Coronary artery (tissue), 2 donors: ENCODE data around the gene COL27A1.

Experiments used
- DNase-seq: peaks from one replicate; pipeline ENCODE4 v3.0.0-alpha.2; 2017; ENCODE audit warnings: low spot score
- H3K27ac ChIP-seq, 2 donors: fragments of 200-600 bp; sonication (generic); one replicate each; pipeline ENCODE4 v1.5.1; 2016 to 2019
- H3K4me3 ChIP-seq: fragments of 200-600 bp; sonication (generic); 2 replicates; pipeline ENCODE4 v1.5.1; 2016; ENCODE audit warnings: mild to moderate bottlenecking, moderate library complexity
- TF ChIP-seq, protein P1 (sequence below): fragments of 200-600 bp; sonication (generic); IDR thresholded peaks from one replicate; pipeline ENCODE4 v1.5.1; 2019; ENCODE audit warnings: antibody characterized with exemption

COL27A1 gene

DNA sequence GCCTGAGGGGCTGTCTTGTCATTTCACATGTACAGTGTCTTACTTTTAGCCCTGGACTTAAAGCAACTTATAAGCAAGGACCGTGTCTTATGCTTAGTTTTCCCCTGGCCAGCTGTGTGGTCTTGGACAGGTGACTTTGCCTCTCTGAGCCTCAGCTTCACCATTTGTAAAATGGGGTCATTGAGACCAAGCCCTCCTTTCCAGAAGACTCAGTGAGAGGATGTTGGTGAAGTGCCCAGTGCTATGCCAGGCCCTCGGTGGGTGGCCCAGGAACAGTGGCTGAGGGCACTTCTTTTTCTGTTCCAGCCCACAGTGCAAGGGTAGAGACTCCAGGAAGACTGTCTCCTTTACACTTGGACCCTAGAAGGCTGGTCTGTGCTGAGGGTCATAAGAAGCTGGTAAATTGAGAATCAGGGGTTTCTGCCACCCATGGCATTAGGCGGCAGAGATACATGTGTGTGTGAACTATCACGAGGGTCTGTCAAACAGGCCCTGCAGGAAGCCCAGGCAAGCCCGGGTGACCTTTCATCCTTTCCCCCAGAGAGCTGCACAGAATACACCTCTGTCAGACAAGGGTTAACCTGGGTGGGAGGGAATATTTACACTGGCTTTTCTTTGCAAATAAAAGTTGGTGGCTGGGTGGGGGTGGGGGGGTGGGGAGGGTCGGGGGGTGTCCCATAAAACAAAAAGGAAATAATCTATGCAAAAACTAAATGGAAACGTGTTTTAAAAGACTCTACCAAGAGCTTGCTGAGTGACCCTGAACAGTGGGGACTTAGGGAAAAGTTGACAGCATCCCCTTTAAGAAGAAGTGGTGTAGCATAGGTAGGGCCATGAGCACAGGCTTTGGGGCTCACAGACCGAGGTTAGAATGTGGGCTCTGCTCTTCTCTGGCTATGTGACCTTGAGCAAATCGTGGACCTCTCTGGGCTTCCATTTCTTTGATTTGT is 35.8 kb upstream of the COL27A1 start:
- TF ChIP-seq, protein P1, sequence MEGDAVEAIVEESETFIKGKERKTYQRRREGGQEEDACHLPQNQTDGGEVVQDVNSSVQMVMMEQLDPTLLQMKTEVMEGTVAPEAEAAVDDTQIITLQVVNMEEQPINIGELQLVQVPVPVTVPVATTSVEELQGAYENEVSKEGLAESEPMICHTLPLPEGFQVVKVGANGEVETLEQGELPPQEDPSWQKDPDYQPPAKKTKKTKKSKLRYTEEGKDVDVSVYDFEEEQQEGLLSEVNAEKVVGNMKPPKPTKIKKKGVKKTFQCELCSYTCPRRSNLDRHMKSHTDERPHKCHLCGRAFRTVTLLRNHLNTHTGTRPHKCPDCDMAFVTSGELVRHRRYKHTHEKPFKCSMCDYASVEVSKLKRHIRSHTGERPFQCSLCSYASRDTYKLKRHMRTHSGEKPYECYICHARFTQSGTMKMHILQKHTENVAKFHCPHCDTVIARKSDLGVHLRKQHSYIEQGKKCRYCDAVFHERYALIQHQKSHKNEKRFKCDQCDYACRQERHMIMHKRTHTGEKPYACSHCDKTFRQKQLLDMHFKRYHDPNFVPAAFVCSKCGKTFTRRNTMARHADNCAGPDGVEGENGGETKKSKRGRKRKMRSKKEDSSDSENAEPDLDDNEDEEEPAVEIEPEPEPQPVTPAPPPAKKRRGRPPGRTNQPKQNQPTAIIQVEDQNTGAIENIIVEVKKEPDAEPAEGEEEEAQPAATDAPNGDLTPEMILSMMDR = no peak
- Histone ChIP-seq H3K4me3 (no peak overlapping the region), H3K27ac (no peak overlapping the region)
- DNase-seq = no peak

DNA sequence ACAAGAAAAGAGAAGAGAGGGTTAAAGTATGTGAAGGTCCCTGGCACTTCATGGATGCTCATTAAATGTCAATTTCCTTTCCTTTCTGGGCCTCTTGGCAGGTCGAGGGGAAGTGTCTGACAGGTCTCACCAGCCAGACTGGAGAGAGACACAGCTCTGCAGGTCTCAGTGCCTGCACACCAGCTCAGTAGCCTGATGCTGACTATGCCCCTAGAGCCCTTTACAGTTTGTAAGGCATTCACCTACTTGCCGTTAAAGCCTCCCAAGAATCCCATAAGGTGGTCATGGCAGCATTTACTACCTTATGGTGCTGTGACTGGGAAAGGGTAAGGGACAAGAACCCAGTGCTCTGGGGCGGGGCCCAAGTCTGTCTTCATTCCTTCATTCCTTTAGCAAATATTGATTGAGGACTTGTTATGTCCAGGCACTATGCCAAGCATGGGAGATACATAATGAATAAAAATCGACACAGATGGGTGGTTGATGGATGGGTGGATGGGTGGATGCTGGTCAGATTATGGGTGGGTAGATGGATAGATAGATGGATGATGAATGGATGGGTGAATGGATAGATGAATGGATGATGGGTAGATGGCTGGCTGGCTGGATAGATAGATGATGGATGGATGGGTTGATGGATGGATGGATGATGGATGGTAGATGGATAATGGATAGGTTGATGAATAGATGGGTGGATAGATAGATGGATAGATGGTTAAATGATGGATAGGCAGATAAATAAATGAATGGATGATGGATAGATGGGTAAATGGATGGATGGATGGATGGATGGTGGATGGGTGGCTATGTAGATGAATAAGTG is 34.9 kb upstream of the COL27A1 start:
- TF ChIP-seq, protein P1 = no peak
- Histone ChIP-seq H3K4me3 (no peak overlapping the region), H3K27ac (no peak overlapping the region)
- DNase-seq = no peak

DNA sequence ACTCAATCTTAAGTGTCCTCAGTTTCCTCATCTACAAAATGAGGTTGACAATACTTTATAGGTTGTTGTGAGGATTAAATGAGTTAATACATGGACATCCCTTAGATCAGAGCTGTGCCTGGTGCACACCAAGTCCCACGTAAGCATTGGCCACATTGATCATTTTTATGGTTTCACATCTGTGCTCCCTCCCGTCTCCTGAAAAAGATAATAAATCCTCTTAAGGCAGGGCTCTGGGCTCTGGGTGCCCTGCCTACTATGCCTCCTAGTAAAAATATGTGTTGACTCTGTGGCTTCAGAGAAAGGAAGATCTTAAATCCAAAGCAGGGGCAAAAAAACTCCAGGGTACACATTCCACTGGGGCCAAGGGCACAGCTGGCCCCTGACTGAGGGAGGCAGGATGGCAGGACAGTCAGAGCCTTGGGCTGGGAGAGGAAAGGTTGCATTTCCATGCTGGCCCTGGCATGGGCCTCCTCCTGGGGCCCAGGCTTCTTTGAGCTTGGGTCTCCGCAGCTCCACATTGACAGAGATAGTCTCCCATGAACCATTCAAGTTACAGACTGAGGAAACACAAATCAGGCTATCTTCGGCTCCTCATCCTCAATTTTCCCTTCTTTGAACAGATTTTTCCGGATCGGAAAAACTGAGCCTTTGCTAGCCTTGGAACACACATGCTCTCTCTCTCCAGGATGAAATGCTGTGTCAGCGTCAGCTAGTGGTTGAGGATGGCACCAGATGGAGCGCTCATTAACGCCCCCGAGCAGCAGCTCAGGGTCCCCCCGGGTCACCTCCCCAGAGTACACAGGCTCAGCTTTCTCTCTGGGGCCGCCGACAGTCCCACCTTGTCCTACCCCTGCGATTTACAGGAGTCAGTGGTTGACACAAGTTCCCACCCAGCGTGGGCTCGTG is 33.9 kb upstream of the COL27A1 start:
- TF ChIP-seq, protein P1 = no peak
- no peak for DNase-seq
- H3K27ac ChIP-seq = no peak overlapping the region

DNA sequence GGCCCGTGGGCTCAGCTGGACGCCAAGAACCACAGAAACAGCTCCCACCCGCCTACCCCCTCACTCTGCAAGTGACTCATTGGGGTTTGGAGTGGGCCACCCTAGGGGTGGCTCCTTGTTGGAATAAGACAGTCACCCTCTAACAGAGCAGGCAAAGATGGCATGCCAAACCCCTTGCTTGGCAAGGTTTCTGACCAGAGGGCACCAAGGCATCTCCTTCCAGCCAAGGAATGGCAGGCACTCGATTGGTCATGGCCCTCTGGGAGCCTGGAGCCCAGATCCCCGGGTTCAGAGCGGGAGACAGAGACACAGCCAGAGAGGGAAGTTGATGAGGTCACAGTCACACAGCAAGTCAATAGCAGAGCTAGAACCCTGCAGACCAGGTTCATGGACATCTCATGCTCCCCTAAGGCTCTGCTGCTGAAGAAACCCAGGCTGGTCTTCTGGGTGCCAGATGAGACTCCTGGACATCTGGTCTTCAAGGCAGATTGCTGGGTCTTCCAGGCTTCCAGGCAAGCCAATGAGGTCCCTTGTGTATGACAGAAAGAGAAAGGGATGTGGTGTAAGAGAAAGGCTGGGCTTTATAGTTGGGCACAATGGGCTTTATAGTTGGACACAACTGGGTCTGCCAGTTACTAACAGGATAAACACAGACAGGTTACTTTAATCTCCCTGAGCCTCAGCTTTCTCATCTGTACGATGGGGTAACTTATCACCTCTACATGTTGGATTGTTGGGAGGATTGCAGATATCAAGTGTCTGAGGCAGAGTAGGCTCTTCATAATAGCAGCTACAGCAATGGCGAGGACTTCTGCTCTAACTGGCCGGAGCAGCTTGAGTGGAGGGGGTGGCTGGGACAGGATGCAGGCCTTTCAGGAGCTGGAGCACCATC is 33.0 kb upstream of the COL27A1 start:
- Histone ChIP-seq H3K4me3 (no peak overlapping the region), H3K27ac (no peak overlapping the region)
- TF ChIP-seq, protein P1 = no peak
- DNase-seq = no peak

More for the DNA sequence above, 33.9 kb upstream of the COL27A1 start:
- H3K4me3 ChIP-seq = no peak overlapping the region

DNA sequence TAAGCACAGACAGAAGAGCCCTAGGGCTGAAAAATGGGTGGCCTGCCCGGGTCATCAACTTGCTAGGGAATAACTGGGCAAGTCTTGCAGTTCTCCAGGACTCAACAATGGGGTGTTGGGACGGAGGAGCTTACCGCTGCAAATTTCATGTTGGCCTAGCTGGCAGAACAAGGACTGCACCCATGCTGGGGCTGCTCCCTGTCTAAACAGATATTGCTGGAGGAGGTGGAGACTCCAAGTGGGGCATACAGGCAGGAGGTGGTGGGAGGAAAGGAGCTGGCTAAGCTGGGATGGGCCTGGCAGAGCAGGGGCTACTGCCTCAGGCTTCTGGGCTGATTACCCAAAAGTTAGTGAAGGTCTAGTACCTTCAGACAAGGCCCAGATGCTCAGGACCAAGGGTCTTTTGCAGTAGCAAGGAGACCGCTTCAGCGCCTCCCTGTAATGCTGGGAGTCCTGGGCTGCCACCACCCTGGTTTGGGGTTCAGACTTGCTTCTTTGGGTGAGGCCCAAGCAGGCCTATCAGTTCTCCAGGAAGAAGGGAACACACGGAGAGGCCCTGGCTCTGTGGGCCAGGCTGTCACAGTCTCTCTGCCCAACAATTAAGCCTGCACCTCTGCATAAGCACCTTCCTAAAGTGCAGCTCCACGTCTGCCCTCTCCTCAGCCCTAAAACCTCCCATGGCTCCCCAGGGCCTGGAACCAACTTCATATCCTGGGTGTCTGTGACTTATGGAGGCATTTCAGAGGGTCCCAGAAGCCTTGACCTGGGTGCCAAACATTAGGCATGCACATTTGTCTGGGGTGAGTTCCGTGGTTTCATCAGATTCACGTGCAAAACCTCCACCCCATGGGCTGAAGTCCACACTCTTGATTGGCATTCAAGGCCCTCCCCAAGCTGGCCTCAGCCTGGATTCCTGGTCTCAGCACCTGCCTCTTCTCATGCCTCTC is 32.0 kb upstream of the COL27A1 start:
- TF ChIP-seq, protein P1 = no peak
- H3K27ac ChIP-seq = no peak overlapping the region
- no peak for DNase-seq
- H3K4me3 ChIP-seq = no peak overlapping the region
